Esophagus muscularis mucosa (tissue), 3 donors: ENCODE measurements around the gene ABI1.

Experiments used
- POLR2A ChIP-seq: fragments of 450-650 bp; IDR thresholded peaks from one replicate; pipeline ENCODE4 v1.6.1; 2017; ENCODE audit warnings: antibody characterized with exemption, moderate library complexity, mild to moderate bottlenecking, low read depth
- TF ChIP-seq, protein P1 (sequence below), 3 experiments: fragments of 200-600 bp in 2 of 3; fragments of 450-650 bp in 1 of 3; sonication (generic) in 2 of 3; IDR thresholded peaks; one replicate each; pipeline ENCODE4 v1.5.1; 2017 to 2019; ENCODE audit warnings: antibody characterized with exemption in 3 of 3, mild to moderate bottlenecking in 2 of 3, moderate library complexity in 1 of 3

- TF ChIP-seq, protein P1, sequence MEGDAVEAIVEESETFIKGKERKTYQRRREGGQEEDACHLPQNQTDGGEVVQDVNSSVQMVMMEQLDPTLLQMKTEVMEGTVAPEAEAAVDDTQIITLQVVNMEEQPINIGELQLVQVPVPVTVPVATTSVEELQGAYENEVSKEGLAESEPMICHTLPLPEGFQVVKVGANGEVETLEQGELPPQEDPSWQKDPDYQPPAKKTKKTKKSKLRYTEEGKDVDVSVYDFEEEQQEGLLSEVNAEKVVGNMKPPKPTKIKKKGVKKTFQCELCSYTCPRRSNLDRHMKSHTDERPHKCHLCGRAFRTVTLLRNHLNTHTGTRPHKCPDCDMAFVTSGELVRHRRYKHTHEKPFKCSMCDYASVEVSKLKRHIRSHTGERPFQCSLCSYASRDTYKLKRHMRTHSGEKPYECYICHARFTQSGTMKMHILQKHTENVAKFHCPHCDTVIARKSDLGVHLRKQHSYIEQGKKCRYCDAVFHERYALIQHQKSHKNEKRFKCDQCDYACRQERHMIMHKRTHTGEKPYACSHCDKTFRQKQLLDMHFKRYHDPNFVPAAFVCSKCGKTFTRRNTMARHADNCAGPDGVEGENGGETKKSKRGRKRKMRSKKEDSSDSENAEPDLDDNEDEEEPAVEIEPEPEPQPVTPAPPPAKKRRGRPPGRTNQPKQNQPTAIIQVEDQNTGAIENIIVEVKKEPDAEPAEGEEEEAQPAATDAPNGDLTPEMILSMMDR (IDR thresholded peaks at IDR 0.05), result no peak
- TF ChIP-seq POLR2A, result no peak
These were observed 58.9 kb downstream of the ABI1 start for GRCh38 chr10:26801831-26802230.
